ENCODE data around the gene ZMYND10. TPM values are rescaled to one million over a fixed set of nuclear protein-coding genes. Genes with fewer than 3 reads are reported as not detected.

Gene ZMYND10
- total and polyA plus RNA-seq, 5 donors from 2014 or later = 0.09 to 1.6 TPM; not detected in 3

DNA sequence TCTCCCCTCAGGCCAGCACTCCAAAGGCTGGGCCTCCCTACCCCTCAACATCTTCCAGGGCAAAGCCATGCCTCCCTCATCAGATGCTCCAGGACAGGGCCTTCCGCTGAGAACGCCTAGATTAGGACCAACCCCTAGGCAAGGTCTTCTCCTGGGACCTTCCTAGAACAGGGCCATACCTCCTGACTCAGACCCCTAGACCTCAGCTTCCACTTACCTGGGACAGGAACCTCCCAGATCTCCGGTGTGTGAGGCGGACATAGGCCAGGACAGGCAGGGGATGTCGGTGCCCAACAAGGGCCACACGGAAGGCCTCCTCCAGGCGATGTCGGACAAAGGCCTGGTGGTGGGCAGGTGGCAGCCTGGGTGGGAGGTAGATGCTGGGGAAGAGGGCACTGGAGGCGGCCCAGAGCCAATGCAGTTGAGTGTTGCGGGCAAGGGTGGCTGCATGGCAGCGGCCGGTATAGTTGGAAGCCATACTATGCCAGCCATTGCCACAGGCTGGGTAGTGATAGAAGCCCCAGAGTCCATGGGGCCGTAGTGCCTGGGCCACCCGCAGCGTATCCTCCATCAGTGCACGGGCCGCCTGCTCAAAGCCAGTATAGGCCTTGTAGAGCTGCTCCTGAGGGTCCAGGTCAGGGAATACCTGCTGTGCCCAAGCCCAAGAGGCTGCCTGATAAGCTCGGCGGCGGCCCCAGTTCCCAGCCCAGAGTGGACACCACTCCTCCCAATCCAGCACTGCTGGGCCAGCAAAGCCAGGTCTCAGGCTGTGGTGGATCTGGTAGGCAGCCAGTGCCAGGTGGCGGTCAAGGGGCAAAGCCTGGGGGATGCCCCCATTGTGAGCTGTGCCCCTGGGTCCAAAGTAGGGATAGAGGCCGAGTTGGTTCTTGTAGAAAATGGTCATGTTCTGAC lies 50.8 kb downstream of the ZMYND10 start:
- Mint-ChIP-seq H3K9me3 (no peaks in the 10 kb centered on the region), H3K27ac (no peak overlapping the region), H3K4me3 (peak overlapping the region in 2 of 4 donors; percentile 59 to 63), H3K36me3 (no peaks in the 10 kb centered on the region), H3K4me1 (peaks cover 0 to 43% (median 23%) of the 10 kb centered on the region in 4 donors), H3K27me3 (no peaks in the 10 kb centered on the region)
- DNase-seq (no peak), ATAC-seq (ENCODE audit: low read depth in 2 of 2) (no peak)
- H3K4me1 ChIP-seq (ENCODE audit: control insufficient read depth, insufficient read depth, low read length, poor library complexity, severe bottlenecking) = peaks cover 32% of the 10 kb centered on the region
- peaks cover 7% of the 10 kb centered on the region for H3K36me3 ChIP-seq (ENCODE audit: control insufficient read depth, insufficient read depth, low read length)
- no peaks in the 10 kb centered on the region for H3K27me3 ChIP-seq (ENCODE audit: control insufficient read depth, insufficient read depth, low read length)
- H3K9me3 ChIP-seq (ENCODE audit: control insufficient read depth in 2 of 2, low read length in 2 of 2) = no peaks in the 10 kb centered on the region
- no peak overlapping the region for H3K27ac ChIP-seq (ENCODE audit: insufficient read depth, low read length, poor library complexity, severe bottlenecking)
- H3K4me3 ChIP-seq (ENCODE audit: low read depth, low read length) = no peak overlapping the region

- ATAC-seq (ENCODE audit: low read depth in 2 of 2) = no peak
- H3K36me3 Mint-ChIP-seq = no peaks in the 10 kb centered on the region
- H3K4me3 ChIP-seq (ENCODE audit: low read depth, low read length) = no peak overlapping the region
- peaks cover 0 to 41% (median 19%) of the 10 kb centered on the region in 4 donors for H3K4me1 Mint-ChIP-seq
- H3K27me3 ChIP-seq (ENCODE audit: control insufficient read depth, insufficient read depth, low read length) = no peaks in the 10 kb centered on the region
- no peaks in the 10 kb centered on the region for H3K9me3 Mint-ChIP-seq
- H3K9me3 ChIP-seq (ENCODE audit: control insufficient read depth in 2 of 2, low read length in 2 of 2) = no peaks in the 10 kb centered on the region
- H3K4me1 ChIP-seq (ENCODE audit: control insufficient read depth, insufficient read depth, low read length, poor library complexity, severe bottlenecking) = peaks cover 29% of the 10 kb centered on the region
- H3K27ac ChIP-seq (ENCODE audit: insufficient read depth, low read length, poor library complexity, severe bottlenecking) = no peak overlapping the region
- DNase-seq = no peak
- H3K27me3 Mint-ChIP-seq = no peaks in the 10 kb centered on the region
- no peak overlapping the region for H3K27ac Mint-ChIP-seq
- peaks cover 14% of the 10 kb centered on the region for H3K36me3 ChIP-seq (ENCODE audit: control insufficient read depth, insufficient read depth, low read length)
- peak overlapping the region in 2 of 4 donors; percentile 4 to 89 for H3K4me3 Mint-ChIP-seq
Measured at GRCh38 chr3:50294089-50294488, 51.4 kb downstream of the ZMYND10 start.

- no peaks in the 10 kb centered on the region for H3K27me3 ChIP-seq (ENCODE audit: control insufficient read depth, insufficient read depth, low read length)
- peaks cover 0 to 34% (median 16%) of the 10 kb centered on the region in 4 donors for H3K4me1 Mint-ChIP-seq
- ATAC-seq (ENCODE audit: low read depth in 2 of 2) (no peak), DNase-seq (no peak)
- peak overlapping the region; percentile 70 for H3K4me3 ChIP-seq (ENCODE audit: low read depth, low read length)
- no peaks in the 10 kb centered on the region for H3K9me3 Mint-ChIP-seq
- H3K27ac ChIP-seq (ENCODE audit: insufficient read depth, low read length, poor library complexity, severe bottlenecking) = peak overlapping the region; percentile 80
- peaks cover 21% of the 10 kb centered on the region for H3K4me1 ChIP-seq (ENCODE audit: control insufficient read depth, insufficient read depth, low read length, poor library complexity, severe bottlenecking)
- H3K4me3 Mint-ChIP-seq = peak overlapping the region; percentile 82 to 92 (median 90)
- H3K27me3 Mint-ChIP-seq = no peaks in the 10 kb centered on the region
- peak overlapping the region in 2 of 3 donors; percentile 97 to 99 for H3K27ac Mint-ChIP-seq
- peaks cover 22% of the 10 kb centered on the region for H3K36me3 ChIP-seq (ENCODE audit: control insufficient read depth, insufficient read depth, low read length)
- H3K36me3 Mint-ChIP-seq = peaks cover under 1% of the 10 kb centered on the region
- no peaks in the 10 kb centered on the region for H3K9me3 ChIP-seq (ENCODE audit: control insufficient read depth in 2 of 2, low read length in 2 of 2)
Measured at GRCh38 chr3:50293079-50293801, 52.3 kb downstream of the ZMYND10 start.

DNA sequence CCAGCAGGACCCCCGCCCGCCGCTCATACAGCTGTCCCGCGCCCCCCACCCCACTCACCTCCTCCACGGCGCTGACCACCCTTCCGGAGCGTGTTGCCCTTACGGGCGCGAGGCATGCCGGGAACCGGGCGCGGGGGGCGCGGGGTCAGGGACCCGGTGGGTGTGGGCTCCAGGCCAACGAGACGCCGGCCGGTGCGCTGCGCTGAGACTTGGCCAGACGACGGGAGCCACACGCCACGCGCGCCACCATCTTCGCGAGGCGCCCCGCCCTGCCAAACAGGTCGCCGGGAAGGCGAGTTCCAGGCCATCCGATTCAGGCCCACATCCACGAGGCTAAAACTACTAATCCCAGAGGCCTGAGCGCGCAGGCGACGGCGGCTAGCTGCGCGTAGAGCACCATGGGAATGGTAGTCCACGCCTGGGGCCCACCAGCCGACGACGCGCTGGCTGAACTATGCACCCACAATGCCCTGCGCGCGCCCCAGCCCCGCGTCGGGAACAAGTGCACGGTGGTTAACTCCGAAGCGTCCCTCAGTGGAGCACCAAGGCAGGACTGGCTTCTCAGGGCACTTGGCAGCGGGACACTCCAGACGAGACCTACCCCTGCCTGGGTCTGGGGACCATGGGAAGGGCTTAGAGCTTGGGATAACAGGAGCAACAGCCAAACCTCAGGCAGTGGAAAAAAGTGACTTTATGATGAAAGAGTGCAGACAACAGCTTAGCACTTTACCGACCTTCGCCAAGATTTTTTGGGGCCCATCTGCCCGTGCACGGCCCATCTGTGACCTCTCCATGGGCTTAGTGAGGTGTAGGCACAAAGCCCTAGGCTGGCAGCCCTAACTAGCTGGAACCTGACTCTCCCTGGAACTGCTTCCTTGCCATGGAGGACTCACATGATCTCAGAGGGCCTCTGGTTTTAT lies 53.1 kb downstream of the ZMYND10 start, which contains the start of gene IFRD2:
TSS of gene IFRD2 (minus strand) at position 271 of the 920 bp plus-strand sequence. CDS start at position 116, 155 bp downstream.
- Histone ChIP-seq H3K4me3 (ENCODE audit: low read depth, low read length) (peak within 1 kb of the TSS; percentile 75), H3K4me1 (ENCODE audit: control insufficient read depth, insufficient read depth, low read length, poor library complexity, severe bottlenecking) (peaks cover 15% of the 10 kb centered on the region), H3K27ac (ENCODE audit: insufficient read depth, low read length, poor library complexity, severe bottlenecking) (peak within 1 kb of the TSS; percentile 80), H3K27me3 (ENCODE audit: control insufficient read depth, insufficient read depth, low read length) (no peaks in the 10 kb centered on the region), H3K9me3 (ENCODE audit: control insufficient read depth in 2 of 2, low read length in 2 of 2) (no peaks in the 10 kb centered on the region), H3K36me3 (ENCODE audit: control insufficient read depth, insufficient read depth, low read length) (peaks cover 29% of the 10 kb centered on the region)
- DNase-seq (peak; percentile 95 to 99 (median 95)), ATAC-seq (ENCODE audit: low read depth in 2 of 2) (peak; percentile 99)
- Mint-ChIP-seq H3K4me3 (peak within 1 kb of the TSS; percentile 82 to 92 (median 90)), H3K4me1 (peaks cover 0 to 26% (median 14%) of the 10 kb centered on the region in 4 donors), H3K27me3 (no peaks in the 10 kb centered on the region), H3K36me3 (peaks cover 4% of the 10 kb centered on the region), H3K9me3 (no peaks in the 10 kb centered on the region), H3K27ac (peak within 1 kb of the TSS; percentile 97 to 99 (median 97))

Other genes starting within 250 kb of the ZMYND10 start
- gene SEMA3F, start 190.4 kb downstream of the ZMYND10 start, total RNA-seq = 0.52 TPM
- gene SEMA3F, start 190.4 kb downstream of the ZMYND10 start, polyA plus RNA-seq = not detected
- gene GNAT1, start 154.1 kb downstream of the ZMYND10 start, total RNA-seq = not detected
- not detected for gene GNAT1, start 154.1 kb downstream of the ZMYND10 start, polyA plus RNA-seq
- gene SLC38A3, start 140.5 kb downstream of the ZMYND10 start, total RNA-seq = not detected
- not detected for gene SLC38A3, start 140.5 kb downstream of the ZMYND10 start, polyA plus RNA-seq
- gene GNAI2, start 109.5 kb downstream of the ZMYND10 start, total RNA-seq = 373 TPM
- gene GNAI2, start 109.5 kb downstream of the ZMYND10 start, polyA plus RNA-seq = 100 to 1,000 TPM; 544 to 696 (median 614) TPM
- 1.7 TPM for gene SEMA3B, start 76.6 kb downstream of the ZMYND10 start, total RNA-seq
- not detected for gene SEMA3B, start 76.6 kb downstream of the ZMYND10 start, polyA plus RNA-seq
- not detected for gene LSMEM2, start 66.6 kb downstream of the ZMYND10 start, total RNA-seq
- gene LSMEM2, start 66.6 kb downstream of the ZMYND10 start, polyA plus RNA-seq = under 1 TPM in 1 of 4 donors, not detected in 3; 0.22 TPM
- gene IFRD2, start 53.3 kb downstream of the ZMYND10 start, total RNA-seq = 39.9 TPM
- 10 to 100 TPM; 40.6 to 51.9 (median 43.4) TPM for gene IFRD2, start 53.3 kb downstream of the ZMYND10 start, polyA plus RNA-seq
- gene HYAL3, start 46.3 kb downstream of the ZMYND10 start, total RNA-seq = 2.4 TPM
- 1 to 10 TPM; 1.8 to 8.3 (median 5.6) TPM for gene HYAL3, start 46.3 kb downstream of the ZMYND10 start, polyA plus RNA-seq
- 31.9 TPM for gene NAA80, start 46.3 kb downstream of the ZMYND10 start, total RNA-seq
- 10 to 100 TPM; 13.6 to 23.5 (median 14.6) TPM for gene NAA80, start 46.3 kb downstream of the ZMYND10 start, polyA plus RNA-seq
- 0.35 TPM for gene HYAL1, start 42.2 kb downstream of the ZMYND10 start, total RNA-seq
- gene HYAL1, start 42.2 kb downstream of the ZMYND10 start, polyA plus RNA-seq = under 1 TPM in 3 of 4 donors, not detected in 1; 0.07 to 0.31 (median 0.10) TPM
- 1.5 TPM for gene HYAL2, start 23.0 kb downstream of the ZMYND10 start, total RNA-seq
- 1 to 10 TPM; 2.7 to 6.5 (median 5.1) TPM for gene HYAL2, start 23.0 kb downstream of the ZMYND10 start, polyA plus RNA-seq
- gene TUSC2, start 17.5 kb downstream of the ZMYND10 start, total RNA-seq = 17.5 TPM
- 10 to 100 TPM; 44.6 to 55.6 (median 49.9) TPM for gene TUSC2, start 17.5 kb downstream of the ZMYND10 start, polyA plus RNA-seq
- 76.0 TPM for gene RASSF1, start 4.9 kb downstream of the ZMYND10 start, total RNA-seq
- gene RASSF1, start 4.9 kb downstream of the ZMYND10 start, polyA plus RNA-seq = 10 to 100 TPM; 48.4 to 67.4 (median 54.7) TPM
- gene NPRL2, start 5.0 kb upstream of the ZMYND10 start, total RNA-seq = 30.1 TPM
- gene NPRL2, start 5.0 kb upstream of the ZMYND10 start, polyA plus RNA-seq = 10 to 100 TPM; 43.0 to 51.8 (median 49.6) TPM
- 28.5 TPM for gene CYB561D2, start 5.1 kb upstream of the ZMYND10 start, total RNA-seq
- gene CYB561D2, start 5.1 kb upstream of the ZMYND10 start, polyA plus RNA-seq = 10 to 100 TPM; 66.3 to 92.2 (median 79.2) TPM
- 18.3 TPM for gene TMEM115, start 13.8 kb upstream of the ZMYND10 start, total RNA-seq
- gene TMEM115, start 13.8 kb upstream of the ZMYND10 start, polyA plus RNA-seq = 10 to 100 TPM; 33.5 to 38.6 (median 36.5) TPM
- 1.2 TPM for gene CACNA2D2, start 157.9 kb upstream of the ZMYND10 start, total RNA-seq
- gene CACNA2D2, start 157.9 kb upstream of the ZMYND10 start, polyA plus RNA-seq = under 1 TPM; 0.24 to 0.52 (median 0.28) TPM
- 8.7 TPM for gene C3orf18, start 222.0 kb upstream of the ZMYND10 start, total RNA-seq
- 10 to 100 TPM in 2 of 4 donors, 1 to 10 TPM in 2; 7.4 to 11.9 (median 10.6) TPM for gene C3orf18, start 222.0 kb upstream of the ZMYND10 start, polyA plus RNA-seq
- gene HEMK1, start 223.8 kb upstream of the ZMYND10 start, total RNA-seq = 21.1 TPM
- gene HEMK1, start 223.8 kb upstream of the ZMYND10 start, polyA plus RNA-seq = 10 to 100 TPM; 18.5 to 24.9 (median 23.1) TPM

All from CD4-positive, CD25-positive, alpha-beta regulatory T cell (primary cell).